ENCODE results near the gene MBOAT1.
A peak's percentile ranks its signal among the peaks of the same experiment; 100 is the strongest.

The MBOAT1 gene

GRCh38 chr6:20099156-20099555, 113.1 kb downstream of the MBOAT1 start:
- DNase-seq (ENCODE audit: low spot score): no peak

DNA sequence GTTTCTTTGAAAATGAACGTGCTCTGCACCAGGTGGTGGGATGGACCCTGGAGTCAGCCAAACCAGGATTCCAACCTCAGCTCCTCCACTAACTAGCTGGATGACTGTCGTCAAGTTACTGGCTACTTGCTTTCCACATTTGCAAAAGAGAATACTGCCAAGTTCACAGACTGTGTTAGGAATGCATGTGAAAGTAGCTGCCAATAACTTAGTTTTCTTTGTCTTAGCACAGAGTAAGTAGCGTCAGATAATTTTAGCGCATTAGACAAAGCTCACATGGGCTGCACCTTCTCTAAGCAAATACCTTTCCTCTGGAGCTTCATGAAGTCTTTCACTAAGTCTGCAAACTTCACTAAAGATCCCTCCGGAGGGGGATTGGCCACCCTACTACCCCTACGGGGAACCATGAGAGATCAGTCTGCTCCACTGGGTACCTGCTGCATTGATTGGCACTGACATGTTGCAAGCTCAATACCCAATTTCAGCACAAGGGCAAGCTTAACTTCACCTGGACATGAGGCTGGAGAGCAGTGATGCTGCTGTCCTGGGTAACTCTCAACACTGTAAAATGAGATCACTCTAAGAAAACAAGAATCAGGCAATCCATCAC, 113.9 kb downstream of the MBOAT1 start:
- DNase-seq (ENCODE audit: low spot score): no peak

- DNase-seq (ENCODE audit: low spot score): peak; percentile 93
These were observed 115.7 kb downstream of the MBOAT1 start for GRCh38 chr6:20096536-20096935.

DNA sequence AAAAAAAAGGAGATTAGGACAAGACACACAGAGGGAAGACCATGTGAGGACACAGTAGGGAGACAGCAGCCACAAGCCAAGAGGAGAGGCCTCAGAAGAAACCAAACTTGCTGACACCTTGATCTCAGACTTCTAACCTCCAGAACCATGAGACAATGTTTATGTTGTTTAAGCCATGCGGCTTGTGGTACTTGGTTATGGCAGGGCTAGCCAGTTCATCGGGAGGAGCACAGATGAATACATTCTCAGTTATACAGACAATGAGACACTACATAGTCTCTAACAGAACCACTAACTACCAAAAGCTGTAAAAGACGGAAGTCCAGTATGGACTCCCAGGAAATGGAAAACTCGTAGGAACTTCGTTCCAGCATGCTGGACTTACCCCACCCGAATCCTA, 116.8 kb downstream of the MBOAT1 start:
- no peak for DNase-seq (ENCODE audit: low spot score)

DNA sequence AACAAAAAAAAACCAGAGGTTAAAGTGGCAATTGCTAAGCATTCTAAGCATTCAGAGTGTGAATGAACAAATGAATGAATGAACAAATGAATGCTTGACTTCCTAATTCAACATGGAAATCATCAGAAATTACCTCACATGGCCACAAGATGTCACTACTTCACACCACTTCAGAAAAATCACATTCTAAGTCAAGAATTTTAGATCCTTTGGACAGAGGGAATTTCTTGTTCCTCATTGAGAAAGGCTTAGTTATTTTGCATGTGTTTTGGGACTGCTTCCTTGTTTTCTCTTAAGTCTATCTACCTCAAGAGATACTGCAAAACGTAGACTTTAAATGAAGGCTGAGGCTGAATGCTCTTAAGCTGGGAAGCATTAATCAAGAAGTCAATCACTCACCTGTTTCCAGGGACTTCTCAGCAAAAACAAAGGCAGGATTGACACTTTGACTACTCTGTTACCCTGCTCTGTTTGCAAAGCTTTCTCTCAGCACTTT, 120.2 kb downstream of the MBOAT1 start:
- peak; percentile 66 for DNase-seq (ENCODE audit: low spot score)

GRCh38 chr6:20086992-20087391, 125.3 kb downstream of the MBOAT1 start:
- no peak for DNase-seq (ENCODE audit: low spot score)

- no peak for DNase-seq (ENCODE audit: low spot score)
These were observed 126.5 kb downstream of the MBOAT1 start for GRCh38 chr6:20085817-20086216.

DNA sequence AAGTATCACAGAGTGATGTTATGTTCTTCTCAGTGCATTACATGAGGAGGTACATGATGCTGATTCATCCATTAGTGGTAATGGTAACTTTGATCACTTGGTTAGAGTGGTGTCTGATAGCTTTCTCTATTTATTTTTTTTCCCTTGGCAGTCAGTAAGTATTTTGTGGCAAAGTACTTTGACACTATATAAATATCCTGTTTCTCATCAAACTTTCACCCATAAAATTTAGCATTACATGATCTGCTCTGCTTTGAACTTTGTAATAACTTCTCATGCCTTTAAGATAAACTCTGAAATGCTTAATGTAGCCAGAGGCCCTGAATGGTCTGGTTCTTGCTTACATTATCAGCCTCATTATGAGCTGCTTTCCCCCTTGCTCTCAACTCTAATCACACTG, 127.9 kb downstream of the MBOAT1 start:
- no peak for DNase-seq (ENCODE audit: low spot score)

- DNase-seq (ENCODE audit: low spot score): no peak
These were observed 140.3 kb downstream of the MBOAT1 start for GRCh38 chr6:20071998-20072397.

DNA sequence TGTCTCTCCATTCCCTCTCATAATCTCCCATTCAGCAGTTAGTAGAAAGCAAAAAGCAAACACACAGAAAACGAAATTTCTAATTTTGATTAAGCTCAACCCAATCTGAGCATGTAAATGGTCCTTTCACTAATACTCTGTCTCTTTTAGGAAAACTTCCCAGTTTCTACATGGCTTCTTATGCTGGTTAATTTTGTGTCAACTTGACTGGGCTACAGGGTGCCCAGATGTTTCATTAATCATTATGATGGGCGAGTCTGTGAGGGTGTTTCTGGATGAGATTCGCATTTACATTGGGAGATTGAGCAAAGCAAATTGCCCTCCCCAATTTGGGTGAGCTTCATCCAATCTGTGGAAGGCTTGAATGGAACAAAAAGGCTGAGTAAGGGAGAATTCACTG, 142.2 kb downstream of the MBOAT1 start:
- DNase-seq (ENCODE audit: low spot score): no peak

DNA sequence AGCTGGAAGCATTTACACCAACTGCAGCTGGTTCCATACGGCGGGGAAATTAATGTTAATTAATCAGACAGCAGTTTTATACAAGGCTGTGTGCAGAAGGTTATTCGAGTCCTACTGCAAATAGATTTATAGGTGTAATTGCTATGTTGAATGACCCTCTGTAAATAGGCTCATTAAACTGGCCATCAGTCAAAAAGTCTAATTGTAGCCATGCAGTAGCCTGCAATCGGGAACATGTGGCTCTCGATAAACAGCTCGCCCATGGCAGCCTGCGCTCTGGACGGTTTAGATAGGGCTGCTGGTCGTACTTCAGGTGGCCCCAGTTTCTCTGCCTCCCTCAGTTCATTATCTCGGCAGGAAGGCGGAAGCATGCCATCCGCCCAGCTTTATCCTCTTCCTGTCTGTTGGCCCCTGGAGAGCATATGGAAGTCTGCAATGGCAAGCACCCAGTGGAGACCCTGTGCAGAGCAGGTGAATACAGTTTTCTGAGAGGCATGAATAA, 143.2 kb downstream of the MBOAT1 start:
- DNase-seq (ENCODE audit: low spot score): no peak

DNA sequence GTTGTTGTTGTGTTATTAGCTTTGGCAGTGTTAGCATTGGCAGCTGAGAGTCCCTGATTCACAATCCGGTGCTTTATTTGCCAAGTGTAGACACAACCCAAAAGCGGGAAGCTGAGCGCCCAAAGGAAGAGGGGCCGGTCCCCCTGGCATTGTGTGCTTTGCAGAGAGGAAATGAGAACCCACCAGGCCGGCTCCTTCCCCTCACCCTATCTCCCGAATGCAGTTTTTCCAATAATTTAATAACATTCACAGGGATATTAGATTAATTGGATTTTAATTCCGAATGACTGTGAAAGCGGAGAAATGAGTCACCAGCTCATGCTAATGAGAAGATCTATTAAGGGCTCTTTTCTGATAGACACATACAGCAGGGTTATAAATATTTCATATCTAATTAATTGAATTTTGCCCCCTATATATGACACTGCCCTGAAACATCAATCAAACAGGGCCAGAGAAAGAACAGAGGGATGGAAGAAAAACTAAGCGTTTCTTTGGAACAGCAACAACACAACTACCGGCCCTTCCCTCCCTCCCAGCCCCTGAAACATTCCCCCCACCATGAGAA, 143.8 kb downstream of the MBOAT1 start:
- DNase-seq (ENCODE audit: low spot score): no peak

DNA sequence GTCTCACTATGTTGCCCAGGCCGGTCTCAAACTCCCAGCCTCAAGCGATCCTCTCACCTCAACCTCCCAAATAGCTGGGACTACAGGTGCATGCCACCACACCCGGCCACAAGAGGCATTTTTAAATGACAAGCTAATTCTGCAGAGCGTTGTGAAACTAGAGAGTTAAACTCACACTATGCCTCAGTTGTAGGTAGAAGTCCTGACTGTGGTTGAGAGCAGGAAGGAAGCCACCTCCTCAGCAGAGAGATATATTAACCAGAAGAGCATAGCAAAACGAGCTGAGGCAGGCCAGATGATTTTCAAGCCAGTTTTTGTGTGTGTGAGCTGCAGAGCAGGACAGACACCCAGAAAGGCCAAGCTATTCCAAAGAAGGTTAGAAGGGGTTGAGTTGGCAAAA, 150.3 kb downstream of the MBOAT1 start:
- no peak for DNase-seq (ENCODE audit: low spot score)

GRCh38 chr6:20060252-20060651, 152.0 kb downstream of the MBOAT1 start:
- no peak for DNase-seq (ENCODE audit: low spot score)

- no peak for DNase-seq (ENCODE audit: low spot score)
These were observed 153.4 kb downstream of the MBOAT1 start for GRCh38 chr6:20058912-20059311.

GRCh38 chr6:20058121-20058905, 154.0 kb downstream of the MBOAT1 start:
- DNase-seq (ENCODE audit: low spot score): no peak

DNA sequence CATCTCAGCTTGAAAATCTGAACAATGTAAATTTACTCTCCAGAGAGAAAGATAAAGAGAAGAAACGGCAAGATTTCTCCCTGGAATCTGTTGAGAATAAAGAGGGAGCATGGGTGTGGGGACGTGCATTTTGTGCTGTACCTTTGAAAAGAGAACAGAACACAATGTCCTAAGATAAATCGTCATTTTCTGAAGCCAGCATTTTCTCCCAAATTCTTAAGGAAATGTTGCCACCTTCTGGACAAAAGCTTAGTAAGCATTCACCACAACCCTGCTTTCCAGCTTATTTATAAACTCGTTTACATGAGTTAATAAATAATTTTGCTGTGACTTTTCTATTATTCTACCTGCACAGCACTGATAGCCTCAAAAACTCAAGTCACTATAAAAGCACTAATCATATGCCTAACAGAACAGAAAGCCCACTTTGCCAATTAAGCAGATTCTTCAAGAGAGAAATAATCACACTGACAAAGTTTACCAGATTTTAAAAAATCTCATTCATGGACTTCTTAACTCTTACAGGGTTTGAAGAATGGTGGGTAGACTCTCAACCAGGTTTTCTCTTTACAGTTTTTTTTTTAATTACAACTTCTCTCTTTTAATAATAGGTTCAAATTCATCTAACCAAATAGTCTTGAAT, 155.8 kb downstream of the MBOAT1 start:
- DNase-seq (ENCODE audit: low spot score): peak; percentile 69

GRCh38 chr6:20055916-20056315, 156.4 kb downstream of the MBOAT1 start:
- no peak for DNase-seq (ENCODE audit: low spot score)
